Panc1 (cell line): ENCODE measurements around the gene NCAM2.

Experiments
- REST ChIP-seq, 2 experiments: IDR thresholded peaks; 2 replicates each; pipeline ENCODE4 v1.6.1; 2011 to 2012; ENCODE audit warnings: low read depth in 2 of 2, control low read depth in 1 of 2, low read length in 1 of 2, mild to moderate bottlenecking in 1 of 2, moderate library complexity in 1 of 2; ENCODE audit not compliant: insufficient read depth in 1 of 2
- SIN3A ChIP-seq: IDR thresholded peaks from 2 replicates; pipeline ENCODE4 v1.6.1; 2012; ENCODE audit warnings: low read depth, mild to moderate bottlenecking, low read length, moderate library complexity, borderline replicate concordance; ENCODE audit not compliant: insufficient read depth
- TCF7L2 ChIP-seq: IDR thresholded peaks from 2 replicates; pipeline ENCODE4 v1.6.1; 2011; ENCODE audit warnings: mild to moderate bottlenecking, low read depth, low read length, inconsistent platforms
- TF ChIP-seq, protein P1 (sequence below): fragments of 450-650 bp; IDR thresholded peaks from 2 replicates; pipeline ENCODE4 v1.5.1; 2017; ENCODE audit warnings: mild to moderate bottlenecking

DNA sequence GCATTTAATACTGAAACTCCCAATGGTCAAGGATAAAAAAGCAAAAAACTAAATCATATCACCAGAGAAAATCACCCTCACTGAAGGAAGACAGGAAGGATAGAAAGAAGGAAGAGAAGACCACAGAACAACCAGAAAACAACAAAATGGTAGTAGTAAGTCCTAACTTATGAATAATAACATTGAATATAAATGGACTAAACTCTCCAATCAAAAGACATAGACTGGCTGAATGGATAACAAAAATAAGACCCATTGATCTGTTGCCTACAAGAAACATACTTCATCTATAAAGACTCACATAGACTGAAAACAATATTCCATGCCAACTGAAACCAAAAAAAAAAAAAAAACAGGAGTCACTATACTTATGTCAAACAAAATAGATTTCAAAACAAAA is 347.7 kb downstream of the NCAM2 start:
- TF ChIP-seq, protein P1, sequence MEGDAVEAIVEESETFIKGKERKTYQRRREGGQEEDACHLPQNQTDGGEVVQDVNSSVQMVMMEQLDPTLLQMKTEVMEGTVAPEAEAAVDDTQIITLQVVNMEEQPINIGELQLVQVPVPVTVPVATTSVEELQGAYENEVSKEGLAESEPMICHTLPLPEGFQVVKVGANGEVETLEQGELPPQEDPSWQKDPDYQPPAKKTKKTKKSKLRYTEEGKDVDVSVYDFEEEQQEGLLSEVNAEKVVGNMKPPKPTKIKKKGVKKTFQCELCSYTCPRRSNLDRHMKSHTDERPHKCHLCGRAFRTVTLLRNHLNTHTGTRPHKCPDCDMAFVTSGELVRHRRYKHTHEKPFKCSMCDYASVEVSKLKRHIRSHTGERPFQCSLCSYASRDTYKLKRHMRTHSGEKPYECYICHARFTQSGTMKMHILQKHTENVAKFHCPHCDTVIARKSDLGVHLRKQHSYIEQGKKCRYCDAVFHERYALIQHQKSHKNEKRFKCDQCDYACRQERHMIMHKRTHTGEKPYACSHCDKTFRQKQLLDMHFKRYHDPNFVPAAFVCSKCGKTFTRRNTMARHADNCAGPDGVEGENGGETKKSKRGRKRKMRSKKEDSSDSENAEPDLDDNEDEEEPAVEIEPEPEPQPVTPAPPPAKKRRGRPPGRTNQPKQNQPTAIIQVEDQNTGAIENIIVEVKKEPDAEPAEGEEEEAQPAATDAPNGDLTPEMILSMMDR: no peak
- TF ChIP-seq SIN3A: no peak
- TF ChIP-seq REST (IDR thresholded peaks at IDR 0.05; ENCODE audit: insufficient read depth in 1 of 2, low read depth in 2 of 2, low read length in 1 of 2): no peak
- TF ChIP-seq TCF7L2: no peak
